Epithelial cell of prostate (primary cell): ENCODE measurements around the gene FASTKD3.

Source experiments
- DNase-seq: peaks from one replicate; pipeline ENCODE4 v3.0.0-alpha.2; 2011; ENCODE audit warnings: low read depth, low spot score
- H3K27ac ChIP-seq: fragments of 450-650 bp; 2 replicates; pipeline ENCODE4 v1.5.1; 2017; ENCODE audit warnings: mild to moderate bottlenecking

Gene FASTKD3

GRCh38 chr5:7882926-7883325 lies 14.1 kb upstream of the FASTKD3 start:
- no peak for DNase-seq

GRCh38 chr5:7881816-7882215 lies 13.0 kb upstream of the FASTKD3 start:
- no peak for DNase-seq
- no peak overlapping the region for H3K27ac ChIP-seq

More at GRCh38 chr5:7882926-7883325, 14.1 kb upstream of the FASTKD3 start:
- no peak overlapping the region for H3K27ac ChIP-seq

- no peak overlapping the region for H3K27ac ChIP-seq
- DNase-seq: no peak
Observed at GRCh38 chr5:7881091-7881490, 12.3 kb upstream of the FASTKD3 start.

- H3K27ac ChIP-seq: peak overlapping the region; percentile 71
- DNase-seq: peak; percentile 66
Observed at GRCh38 chr5:7878381-7878873, 9.6 kb upstream of the FASTKD3 start.

GRCh38 chr5:7877851-7878250 lies 9.0 kb upstream of the FASTKD3 start:
- no peak for DNase-seq
- H3K27ac ChIP-seq: peak overlapping the region; percentile 71

- H3K27ac ChIP-seq: peak overlapping the region; percentile 71
- peak; percentile 41 for DNase-seq
Observed at GRCh38 chr5:7876867-7877266, 8.0 kb upstream of the FASTKD3 start.

GRCh38 chr5:7875151-7875550 lies 6.3 kb upstream of the FASTKD3 start:
- H3K27ac ChIP-seq: no peak overlapping the region
- DNase-seq: no peak

GRCh38 chr5:7874639-7875038 lies 5.8 kb upstream of the FASTKD3 start:
- no peak overlapping the region for H3K27ac ChIP-seq
- DNase-seq: no peak

- DNase-seq: no peak
- H3K27ac ChIP-seq: no peak overlapping the region
Observed at GRCh38 chr5:7873216-7873615, 4.4 kb upstream of the FASTKD3 start.

- H3K27ac ChIP-seq: no peak overlapping the region
- no peak for DNase-seq
Observed at GRCh38 chr5:7872517-7873130, 3.8 kb upstream of the FASTKD3 start.

- DNase-seq: no peak
- no peak overlapping the region for H3K27ac ChIP-seq
Observed at GRCh38 chr5:7871653-7872052, 2.8 kb upstream of the FASTKD3 start.

- H3K27ac ChIP-seq: peak overlapping the region; percentile 39
- no peak for DNase-seq
Observed at GRCh38 chr5:7869474-7870136, 774 bp upstream of the FASTKD3 start.

GRCh38 chr5:7868427-7868772 lies 431 bp downstream of the FASTKD3 start:
- no peak for DNase-seq
- H3K27ac ChIP-seq: peak overlapping the region; percentile 39

GRCh38 chr5:7867260-7867659 lies 1.6 kb downstream of the FASTKD3 start:
- H3K27ac ChIP-seq: no peak overlapping the region
- no peak for DNase-seq

GRCh38 chr5:7866196-7866595 lies 2.6 kb downstream of the FASTKD3 start:
- no peak overlapping the region for H3K27ac ChIP-seq
- DNase-seq: no peak

- DNase-seq: no peak
- no peak overlapping the region for H3K27ac ChIP-seq
Observed at GRCh38 chr5:7857926-7858632, 10.8 kb downstream of the FASTKD3 start.

- DNase-seq: no peak
- no peak overlapping the region for H3K27ac ChIP-seq
Observed at GRCh38 chr5:7857361-7857760, 11.5 kb downstream of the FASTKD3 start.

GRCh38 chr5:7856855-7857254 lies 12.0 kb downstream of the FASTKD3 start:
- DNase-seq: no peak

GRCh38 chr5:7855611-7856010 lies 13.2 kb downstream of the FASTKD3 start:
- H3K27ac ChIP-seq: no peak overlapping the region
- no peak for DNase-seq

More at GRCh38 chr5:7856855-7857254, 12.0 kb downstream of the FASTKD3 start:
- no peak overlapping the region for H3K27ac ChIP-seq

- H3K27ac ChIP-seq: no peak overlapping the region
- DNase-seq: no peak
Observed at GRCh38 chr5:7852988-7853387, 15.8 kb downstream of the FASTKD3 start.

GRCh38 chr5:7852542-7852941 lies 16.3 kb downstream of the FASTKD3 start:
- no peak for DNase-seq
- no peak overlapping the region for H3K27ac ChIP-seq
